CD4-positive, alpha-beta memory T cell (primary cell): ENCODE measurements around the gene RNF212B. TPM values are rescaled to one million over a fixed set of nuclear protein-coding genes. Genes with fewer than 3 reads are reported as not detected.

Experiments used
- CTCF ChIA-PET: fragments of 350-600 bp; sonication (Branson Sonifier 250); formaldehyde crosslinking; loops from one replicate; lab custom pipeline; 2021; ENCODE audit warnings: inconsistent platforms; ENCODE audit not compliant: partially characterized antibody; lab: Charles Lee
- POLR2A ChIA-PET: fragments of 350-600 bp; sonication (Branson Sonifier 250); formaldehyde crosslinking; loops from one replicate; lab custom pipeline; 2021; ENCODE audit not compliant: partially characterized antibody; lab: Charles Lee
- DNase-seq, 5 donors: peaks; one replicate each; pipeline versions ENCODE4 v3.0.0 to v3.0.0-alpha.2; 2020 to 2022; ENCODE audit warnings: mixed read lengths in 1 of 5
- H3K27ac ChIP-seq: one replicate; pipeline ENCODE4 v1.7.0; 2013; ENCODE audit warnings: low read depth, low read length
- H3K27me3 ChIP-seq: 2 replicates; pipeline ENCODE4 v1.7.0; 2013; ENCODE audit warnings: mild to moderate bottlenecking, low read length, moderate library complexity; ENCODE audit not compliant: insufficient read depth
- H3K36me3 ChIP-seq: 2 replicates; pipeline ENCODE4 v1.7.0; 2013; ENCODE audit warnings: mild to moderate bottlenecking, low read length, moderate library complexity; ENCODE audit not compliant: insufficient read depth
- H3K4me1 ChIP-seq: 2 replicates; pipeline ENCODE4 v1.7.0; 2013; ENCODE audit warnings: mild to moderate bottlenecking, low read length, moderate library complexity; ENCODE audit not compliant: insufficient read depth
- H3K4me3 ChIP-seq, 2 donors: one replicate each; pipeline ENCODE4 v1.7.0; 2013; ENCODE audit warnings: low read length in 2 of 2, mild to moderate bottlenecking in 1 of 2
- H3K9me3 ChIP-seq, 2 donors: one replicate each; pipeline ENCODE4 v1.7.0; 2013; ENCODE audit warnings: low read length in 2 of 2, control low read depth in 1 of 2; ENCODE audit not compliant: control insufficient read depth in 1 of 2
- H3K27ac Mint-ChIP-seq, 7 donors: one replicate each; pipeline ENCODE4 v1.8.0; 2020 to 2021; ENCODE audit warnings: mixed read lengths in 7 of 7, mild to moderate bottlenecking in 6 of 7, inconsistent platforms in 3 of 7, moderate library complexity in 3 of 7
- H3K27me3 Mint-ChIP-seq, 2 donors: one replicate each; pipeline ENCODE4 v1.8.0; 2020 to 2021; ENCODE audit warnings: mixed read lengths in 2 of 2
- H3K36me3 Mint-ChIP-seq, 2 donors: one replicate each; pipeline ENCODE4 v1.8.0; 2020 to 2021; ENCODE audit warnings: mixed read lengths in 2 of 2, inconsistent platforms in 1 of 2, mild to moderate bottlenecking in 1 of 2
- H3K4me1 Mint-ChIP-seq, 4 donors: one replicate each; pipeline ENCODE4 v1.8.0; 2020 to 2021; ENCODE audit warnings: mixed read lengths in 4 of 4, mild to moderate bottlenecking in 1 of 4
- H3K4me3 Mint-ChIP-seq, 8 donors: one replicate each; pipeline ENCODE4 v1.8.0; 2020 to 2021; ENCODE audit warnings: mixed read lengths in 8 of 8, mild to moderate bottlenecking in 7 of 8, moderate library complexity in 6 of 8, inconsistent platforms in 3 of 8
- H3K9me3 Mint-ChIP-seq, 8 donors: one replicate each; pipeline ENCODE4 v1.8.0; 2020 to 2021; ENCODE audit warnings: mixed read lengths in 8 of 8, mild to moderate bottlenecking in 5 of 8, inconsistent platforms in 3 of 8, moderate library complexity in 1 of 8
- intact Hi-C: fragments of 100-400 bp; cut with micrococcal nuclease; formaldehyde crosslinking; loops from one replicate; pipeline ENCODE4 v1.15.1; 2023
- polyA plus RNA-seq, 2 donors: library from polyadenylated mRNA; unstranded; fragments of 300-500 nt; fragmentation: Illumina TruSeq; gene quantifications; one replicate each; pipeline ENCODE4 v1.2.3, GENCODE V29; 2021
- total RNA-seq, 2 experiments: library from RNA; stranded (reverse); gene quantifications; one replicate each; pipeline ENCODE4 v1.2.3, GENCODE V29; 2021

RNF212B gene
- total and polyA plus RNA-seq, 4 experiments from 2014 or later: not detected

DNA sequence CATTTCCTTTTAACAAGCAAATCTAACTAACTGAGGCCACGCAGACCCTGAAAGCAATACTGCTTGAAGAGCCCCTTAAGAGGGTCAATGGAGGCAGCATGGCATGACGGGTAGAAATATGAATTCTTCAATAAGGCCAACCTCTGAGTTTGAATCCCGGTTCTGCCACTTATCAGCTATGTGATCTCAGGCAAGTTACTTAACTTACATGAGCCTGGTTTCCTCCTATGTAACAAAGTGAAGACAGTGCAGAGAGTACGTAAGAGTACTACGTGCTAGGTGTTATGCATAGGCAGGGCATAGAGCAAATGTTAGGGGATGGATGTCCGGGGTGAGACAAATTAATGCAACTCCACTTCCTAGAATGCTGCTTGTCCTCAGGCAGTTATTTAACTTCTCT, 43.5 kb downstream of the RNF212B start:
- H3K27me3 Mint-ChIP-seq: no peaks in the 10 kb centered on the region
- no peak overlapping the region for H3K4me3 ChIP-seq
- H3K27ac ChIP-seq: no peak overlapping the region
- DNase-seq: no peak
- no peaks in the 10 kb centered on the region for H3K9me3 ChIP-seq
- peaks cover 0 to 7% of the 10 kb centered on the region in 2 donors for H3K36me3 Mint-ChIP-seq
- peaks cover 14% of the 10 kb centered on the region for H3K4me1 ChIP-seq
- H3K27me3 ChIP-seq: no peaks in the 10 kb centered on the region
- H3K27ac Mint-ChIP-seq: peak overlapping the region in 2 of 7 donors; percentile 31 to 44
- H3K9me3 Mint-ChIP-seq: no peaks in the 10 kb centered on the region
- ChIA-PET CTCF (no interaction called here), POLR2A (interaction anchor here (2.1 kb wide), 1 partner anchor 21 kb away, joined by 7 read pairs; the partner anchor contains the start of gene PPP1R3E)
- no peak overlapping the region for H3K4me3 Mint-ChIP-seq
- peaks cover 13 to 32% (median 21%) of the 10 kb centered on the region in 4 donors for H3K4me1 Mint-ChIP-seq
- intact Hi-C loops: no loop called here
- H3K36me3 ChIP-seq: peaks cover 7% of the 10 kb centered on the region

DNA sequence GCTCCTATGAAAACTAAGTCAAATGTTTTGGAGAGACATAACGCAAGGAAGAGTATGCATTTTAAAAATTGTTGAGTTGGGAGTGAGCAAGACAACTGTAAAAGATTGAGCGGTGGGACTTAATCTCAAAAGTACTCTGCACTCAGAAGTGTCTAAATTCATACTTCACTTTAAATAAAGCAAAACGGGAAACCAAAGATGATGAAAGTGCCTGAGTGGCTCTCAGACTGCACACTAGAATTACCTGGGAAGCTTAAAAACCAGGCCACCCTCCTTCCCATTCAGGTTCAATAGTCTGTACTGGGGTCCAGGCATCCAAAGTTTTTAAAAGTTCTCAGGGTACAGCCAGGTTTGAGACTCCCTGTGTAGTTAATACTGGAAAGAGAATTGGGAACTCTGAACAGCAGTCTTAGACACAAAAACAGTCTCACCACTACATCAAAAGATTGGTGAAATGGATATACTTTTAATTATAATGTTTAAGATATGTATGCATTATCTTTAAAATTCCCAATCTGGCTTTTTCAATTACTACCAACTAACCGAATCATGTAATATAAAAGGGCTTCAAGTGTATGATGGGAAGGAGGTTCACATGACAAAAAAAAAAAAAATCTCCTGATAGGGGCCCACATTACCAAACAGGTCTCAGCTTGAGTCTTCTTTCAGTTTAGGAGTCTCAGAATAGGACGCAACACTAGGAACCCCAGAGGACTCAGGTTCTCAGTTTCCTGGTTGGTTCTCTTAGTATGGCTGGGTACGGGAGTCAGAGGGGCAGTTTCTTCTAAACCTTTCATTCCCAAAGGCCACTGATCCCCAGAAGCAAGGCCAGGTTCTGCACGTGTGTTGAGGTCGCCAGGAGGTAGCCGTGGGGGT, 47.2 kb downstream of the RNF212B start:
- H3K27ac ChIP-seq: peak overlapping the region; percentile 75
- H3K9me3 Mint-ChIP-seq: no peaks in the 10 kb centered on the region
- peak in 3 of 5 donors; percentile 8 to 14 (median 11) for DNase-seq

DNA sequence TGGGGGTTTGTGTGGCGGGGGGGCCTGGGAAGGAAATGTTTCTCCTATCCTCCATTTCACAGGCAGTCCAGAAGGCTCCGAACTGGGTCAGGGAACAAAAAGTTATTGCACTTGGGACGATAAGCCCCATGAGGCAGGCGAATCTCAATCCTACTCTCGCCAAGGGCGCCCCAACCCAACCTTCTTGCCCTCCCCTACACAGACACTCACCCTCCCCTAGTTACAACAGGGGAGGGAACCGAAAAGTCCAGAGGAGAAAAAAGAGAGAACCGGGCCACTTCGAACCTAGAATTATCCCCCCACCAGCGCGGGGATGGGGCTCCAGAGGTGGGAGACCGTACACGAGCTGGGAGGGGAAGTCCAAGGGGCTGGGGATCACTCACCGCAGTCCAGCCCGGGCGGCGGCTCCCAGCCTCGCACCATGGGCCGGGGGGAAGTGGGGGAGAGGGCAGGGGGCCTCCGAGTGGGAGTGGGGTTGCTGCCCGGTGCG, 47.8 kb downstream of the RNF212B start:
- no peak for DNase-seq
- H3K36me3 Mint-ChIP-seq: peaks cover 0 to 9% of the 10 kb centered on the region in 2 donors
- peaks cover 23% of the 10 kb centered on the region for H3K4me1 ChIP-seq
- H3K9me3 Mint-ChIP-seq: no peaks in the 10 kb centered on the region
- CTCF ChIA-PET: interaction anchor here (1.4 to 4.4 kb wide), 5 partner anchors 8 to 165 kb away, joined by 4 to 38 read pairs (median 6); partner anchors contain the start of gene PABPN1
- H3K4me3 Mint-ChIP-seq: peak overlapping the region; percentile 91 to 99 (median 96)
- POLR2A ChIA-PET: interaction anchor here (0.9 to 3.4 kb wide), 13 partner anchors 9 to 829 kb away, joined by 3 to 100 read pairs (median 4); partner anchors contain the start of genes ACIN1, C14orf119, DCAF11 and NRL
- peak overlapping the region; percentile 89 to 93 (median 91) for H3K27ac Mint-ChIP-seq
- intact Hi-C loops: loop anchor here (1.0 kb wide), 4 partner anchors 10 to 190 kb away; partner anchors contain the start of genes ACIN1, C14orf119 and PABPN1
- no peaks in the 10 kb centered on the region for H3K27me3 ChIP-seq
- no peaks in the 10 kb centered on the region for H3K27me3 Mint-ChIP-seq
- H3K4me1 Mint-ChIP-seq: peaks cover 16 to 41% (median 24%) of the 10 kb centered on the region in 4 donors
- peak overlapping the region; percentile 71 to 85 for H3K4me3 ChIP-seq
- H3K36me3 ChIP-seq: no peaks in the 10 kb centered on the region
- H3K9me3 ChIP-seq: no peaks in the 10 kb centered on the region
- H3K27ac ChIP-seq: peak overlapping the region; percentile 75

More for the DNA sequence above, 47.2 kb downstream of the RNF212B start:
- Mint-ChIP-seq H3K36me3 (peaks cover 0 to 9% of the 10 kb centered on the region in 2 donors), H3K4me3 (peak overlapping the region; percentile 91 to 99 (median 96)), H3K4me1 (peaks cover 16 to 41% (median 24%) of the 10 kb centered on the region in 4 donors), H3K27me3 (no peaks in the 10 kb centered on the region), H3K27ac (peak overlapping the region; percentile 89 to 93 (median 91))
- Histone ChIP-seq H3K27me3 (no peaks in the 10 kb centered on the region), H3K36me3 (no peaks in the 10 kb centered on the region), H3K4me3 (peak overlapping the region; percentile 71 to 85), H3K4me1 (peaks cover 23% of the 10 kb centered on the region), H3K9me3 (no peaks in the 10 kb centered on the region)
- ChIA-PET POLR2A (interaction anchor here (0.6 to 3.4 kb wide), 7 partner anchors 10 to 271 kb away, joined by 3 to 100 read pairs (median 3); partner anchors contain the start of genes PABPN1 and PPP1R3E), CTCF (interaction anchor here (1.4 to 4.4 kb wide), 3 partner anchors 11 to 165 kb away, joined by 4 to 38 read pairs (median 7); no protein-coding TSS in a partner anchor)
- intact Hi-C loops: no loop called here

DNA sequence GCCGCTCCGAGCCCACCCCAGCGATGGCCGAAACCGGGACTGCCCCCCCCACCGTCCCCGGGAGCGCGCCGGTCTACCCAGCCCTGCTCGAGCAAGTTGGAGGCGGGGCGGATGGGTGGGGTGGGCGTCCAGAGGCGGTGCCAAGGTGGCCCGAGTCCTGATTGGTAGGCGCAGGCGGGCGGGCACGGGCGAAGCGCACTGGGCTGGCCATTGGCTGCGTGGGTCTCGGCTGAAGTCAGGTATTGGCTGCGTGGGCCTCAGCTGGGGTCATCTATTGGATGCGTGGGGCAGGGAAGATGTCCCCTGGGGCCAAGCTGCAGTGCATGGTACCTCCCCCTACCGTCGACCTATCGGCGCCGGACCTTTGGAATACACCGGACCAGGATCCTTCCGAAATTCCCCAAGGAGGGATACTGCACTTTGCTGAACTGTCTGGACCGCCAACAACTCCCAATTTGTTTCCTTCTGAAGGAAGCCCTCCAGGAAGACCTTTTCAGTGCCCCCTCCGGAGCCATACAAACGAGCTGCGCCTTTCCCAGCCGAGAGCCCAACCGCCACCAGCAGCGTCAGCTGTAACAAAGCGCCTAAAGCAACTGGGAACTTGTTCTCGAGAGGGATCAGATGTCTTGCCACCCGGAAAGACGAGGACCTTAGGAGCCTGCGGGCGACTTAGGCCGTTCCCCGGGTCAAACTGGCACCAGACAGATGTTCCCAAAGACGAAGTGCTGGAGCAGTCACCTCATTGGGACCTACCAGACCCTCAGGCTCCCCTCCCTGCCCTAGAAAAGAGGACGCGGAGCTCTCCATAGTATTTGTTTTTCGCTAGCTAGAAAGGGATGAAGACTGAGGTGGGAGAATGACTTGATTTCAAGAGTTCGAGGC, 48.5 kb downstream of the RNF212B start, which contains the start of gene HOMEZ:
Gene HOMEZ, minus strand, starts transcription at position 113 of the 882 bp plus-strand sequence. CDS start 180 bp downstream, outside the sequence.
- peaks cover 13 to 36% (median 24%) of the 10 kb centered on the region in 4 donors for H3K4me1 Mint-ChIP-seq
- POLR2A ChIA-PET: interaction anchor here (0.9 to 3.4 kb wide), 14 partner anchors 9 to 1775 kb away, joined by 3 to 100 read pairs (median 4); partner anchors contain the start of genes ACIN1, C14orf119, DCAF11 and METTL3
- H3K9me3 Mint-ChIP-seq: no peaks in the 10 kb centered on the region
- Histone ChIP-seq H3K4me1 (peaks cover 23% of the 10 kb centered on the region), H3K9me3 (no peaks in the 10 kb centered on the region), H3K27ac (peak within 1 kb of the TSS; percentile 75), H3K27me3 (no peaks in the 10 kb centered on the region), H3K36me3 (no peaks in the 10 kb centered on the region), H3K4me3 (peak within 1 kb of the TSS; percentile 71 to 85)
- no peaks in the 10 kb centered on the region for H3K27me3 Mint-ChIP-seq
- intact Hi-C loops: loop anchor here (1.0 kb wide), 4 partner anchors 9 to 191 kb away; partner anchors contain the start of genes ACIN1, C14orf119 and PABPN1
- CTCF ChIA-PET: interaction anchor here (1.0 to 7.6 kb wide), 9 partner anchors 9 to 166 kb away, joined by 3 to 65 read pairs (median 4); partner anchors contain the start of genes PABPN1 and PPP1R3E
- peak; percentile 94 to 98 (median 95) for DNase-seq
- peak within 1 kb of the TSS; percentile 90 to 98 (median 96) for H3K27ac Mint-ChIP-seq
- peaks cover 0 to 9% of the 10 kb centered on the region in 2 donors for H3K36me3 Mint-ChIP-seq
- H3K4me3 Mint-ChIP-seq: peak within 1 kb of the TSS; percentile 95 to 99 (median 98)

DNA sequence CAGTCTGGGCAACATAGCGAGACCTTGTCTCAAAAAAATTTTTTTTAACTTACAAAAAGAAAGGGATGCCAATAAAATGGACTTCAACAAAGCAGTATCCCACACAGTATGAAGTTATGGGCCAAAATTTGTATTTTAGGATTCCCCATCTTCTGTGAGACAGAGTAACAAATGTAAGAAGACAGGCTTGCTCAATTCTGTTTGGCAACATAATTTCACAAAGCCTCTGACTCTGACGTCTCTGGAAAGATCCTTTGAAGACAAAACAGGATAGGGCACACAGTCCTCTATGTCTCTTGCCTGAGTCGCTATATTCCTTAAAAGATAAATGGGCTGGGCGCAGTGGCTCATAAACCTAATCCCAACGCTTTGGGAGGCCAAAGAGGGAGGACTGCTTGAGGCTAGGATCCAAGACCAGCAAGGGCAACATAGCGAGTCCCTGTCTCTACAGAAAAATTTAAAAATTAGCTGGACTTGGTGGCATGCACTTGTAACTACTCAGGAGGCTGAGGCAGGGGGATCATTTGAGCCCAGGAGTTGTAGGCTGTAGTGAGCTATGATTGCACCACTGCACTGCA, 49.3 kb downstream of the RNF212B start:
- Histone ChIP-seq H3K4me3 (peak overlapping the region in 1 of 2 donors; percentile 85), H3K27ac (peak overlapping the region; percentile 75), H3K4me1 (peaks cover 23% of the 10 kb centered on the region), H3K36me3 (no peaks in the 10 kb centered on the region), H3K9me3 (no peaks in the 10 kb centered on the region), H3K27me3 (no peaks in the 10 kb centered on the region)
- H3K36me3 Mint-ChIP-seq: peaks cover 0 to 7% of the 10 kb centered on the region in 2 donors
- peak overlapping the region; percentile 95 to 99 (median 98) for H3K4me3 Mint-ChIP-seq
- H3K4me1 Mint-ChIP-seq: peaks cover 12 to 35% (median 24%) of the 10 kb centered on the region in 4 donors
- DNase-seq: no peak
- intact Hi-C loops: loop anchor here (1.0 kb wide), 4 partner anchors 8 to 192 kb away; partner anchors contain the start of genes ACIN1, C14orf119 and PABPN1
- no peaks in the 10 kb centered on the region for H3K27me3 Mint-ChIP-seq
- H3K27ac Mint-ChIP-seq: peak overlapping the region; percentile 90 to 98 (median 96)
- POLR2A ChIA-PET: interaction anchor here (0.9 to 3.4 kb wide), 10 partner anchors 9 to 1776 kb away, joined by 3 to 100 read pairs (median 4); partner anchors contain the start of genes ACIN1, C14orf119, DCAF11 and METTL3
- CTCF ChIA-PET: interaction anchor here (1.0 to 7.6 kb wide), 7 partner anchors 9 to 40 kb away, joined by 3 to 65 read pairs (median 4); partner anchors contain the start of genes PABPN1 and PPP1R3E
- H3K9me3 Mint-ChIP-seq: no peaks in the 10 kb centered on the region
